Fibroblast of lung (primary cell): ENCODE data around the gene ROM1. TPM values are rescaled to one million over a fixed set of nuclear protein-coding genes. Genes with fewer than 3 reads are reported as not detected.

ENCODE experiments used
- DNase-seq, 2 donors: peaks; one replicate each; pipeline versions ENCODE4 v3.0.0 to v3.0.0-alpha.2; 2010; ENCODE audit warnings: low read depth in 2 of 2
- H2AFZ ChIP-seq: 2 replicates; pipeline ENCODE4 v1.5.1; 2012; ENCODE audit warnings: low read length, control low read depth, inconsistent platforms
- H3K27ac ChIP-seq: 2 replicates; pipeline ENCODE4 v1.5.1; 2011; ENCODE audit warnings: low read length, control low read depth; ENCODE audit not compliant: insufficient read depth
- H3K27me3 ChIP-seq: 2 replicates; pipeline ENCODE4 v1.5.1; 2011; ENCODE audit warnings: mild to moderate bottlenecking, low read length; ENCODE audit not compliant: control insufficient read depth, insufficient read depth
- H3K36me3 ChIP-seq: 2 replicates; pipeline ENCODE4 v1.5.1; 2011; ENCODE audit warnings: low read length; ENCODE audit not compliant: control insufficient read depth, insufficient read depth
- H3K4me1 ChIP-seq: 2 replicates; pipeline ENCODE4 v1.5.1; 2011; ENCODE audit warnings: low read length; ENCODE audit not compliant: control insufficient read depth, insufficient read depth; ENCODE audit errors: extremely low read depth
- H3K4me2 ChIP-seq: 2 replicates; pipeline ENCODE4 v1.5.1; 2011; ENCODE audit warnings: low read length, control low read depth; ENCODE audit not compliant: insufficient read depth; ENCODE audit errors: extremely low read depth
- H3K4me3 ChIP-seq, 4 experiments: fragments of 200-600 bp in 1 of 4; sonication (generic) in 1 of 4; replicated peaks in 1 of 4; 2 replicates each; pipeline ENCODE4 v1.5.1; 2011 to 2016; ENCODE audit warnings: low read length in 4 of 4, low read depth in 3 of 4, mild to moderate bottlenecking in 3 of 4, control low read depth in 2 of 4, inconsistent platforms in 1 of 4, mixed read lengths in 1 of 4; ENCODE audit not compliant: insufficient read depth in 1 of 4; ENCODE audit errors: control extremely low read depth in 1 of 4
- H3K79me2 ChIP-seq: 2 replicates; pipeline ENCODE4 v1.5.1; 2012; ENCODE audit warnings: mild to moderate bottlenecking, low read length, inconsistent platforms; ENCODE audit not compliant: control insufficient read depth, insufficient read depth
- H3K9ac ChIP-seq: 2 replicates; pipeline ENCODE4 v1.5.1; 2011; ENCODE audit warnings: mild to moderate bottlenecking, low read length, control low read depth; ENCODE audit not compliant: insufficient read depth
- H3K9me3 ChIP-seq: 2 replicates; pipeline ENCODE4 v1.5.1; 2012; ENCODE audit warnings: low read depth, low read length; ENCODE audit not compliant: control insufficient read depth, insufficient read depth
- H4K20me1 ChIP-seq: 2 replicates; pipeline ENCODE4 v1.5.1; 2011; ENCODE audit warnings: low read length; ENCODE audit not compliant: control insufficient read depth, insufficient read depth; ENCODE audit errors: extremely low read depth
- EZH2 ChIP-seq: IDR thresholded peaks from 2 replicates; pipeline ENCODE4 v1.5.1; 2012; ENCODE audit warnings: low read length, control low read depth, mild to moderate bottlenecking; ENCODE audit errors: missing control alignments
- polyA plus RNA-seq, 2 donors: library from polyadenylated mRNA; depleted of rRNA in 1 of 2; stranded (reverse) in 1 of 2; unstranded in 1 of 2; fragments of >200 nt; gene quantifications; 2 replicates each; pipeline ENCODE4 v1.2.1, GENCODE V29; 2011 to 2012; ENCODE audit warnings: missing spikeins in 1 of 2
- total RNA-seq: library from RNA; depleted of rRNA; stranded (reverse); fragments of >200 nt; gene quantifications from 2 replicates; pipeline ENCODE4 v1.2.1, GENCODE V29; 2014
- TF ChIP-seq, protein P1 (sequence below), 2 donors: IDR thresholded peaks in 1 of 2; conservative IDR thresholded peaks in 1 of 2; 1 replicate in 1 of 2; 2 replicates in 1 of 2; pipeline ENCODE4 v1.5.1; 2011 to 2012; ENCODE audit warnings: low read length in 2 of 2, control low read depth in 1 of 2, inconsistent platforms in 1 of 2, low read depth in 1 of 2, mild to moderate bottlenecking in 1 of 2

Gene ROM1
- total and polyA plus RNA-seq, 2 donors (not counting 1 experiment from before 2014, with no cell fraction given) = 1.7 to 9.9 TPM

DNA sequence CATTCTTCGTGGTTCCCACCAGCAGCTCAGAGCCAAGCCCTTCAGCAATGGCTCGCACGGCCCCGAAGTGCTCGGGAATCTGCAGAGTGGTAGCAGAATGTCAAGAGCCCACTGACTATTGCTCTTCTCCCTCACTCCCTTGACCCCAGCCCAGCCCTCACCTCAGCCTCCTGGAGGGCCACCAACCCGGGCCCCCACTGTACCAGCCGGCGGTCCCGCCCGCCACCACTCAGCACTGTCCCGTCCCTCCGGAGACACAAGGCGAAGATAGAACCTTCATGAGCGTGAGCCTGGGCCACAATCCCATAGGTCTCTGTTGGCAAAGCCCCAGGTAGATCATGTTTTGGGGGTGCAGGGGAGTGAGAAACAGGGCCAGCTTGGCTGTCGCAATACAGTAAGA is 7.2 kb upstream of the ROM1 start:
- no peaks in the 10 kb centered on the region for H4K20me1 ChIP-seq
- H2AFZ ChIP-seq = no peak overlapping the region
- peaks cover 4% of the 10 kb centered on the region for H3K4me1 ChIP-seq
- H3K27me3 ChIP-seq = no peaks in the 10 kb centered on the region
- no peak overlapping the region for H3K9ac ChIP-seq
- DNase-seq = no peak
- no peak for TF ChIP-seq EZH2
- TF ChIP-seq, protein P1, sequence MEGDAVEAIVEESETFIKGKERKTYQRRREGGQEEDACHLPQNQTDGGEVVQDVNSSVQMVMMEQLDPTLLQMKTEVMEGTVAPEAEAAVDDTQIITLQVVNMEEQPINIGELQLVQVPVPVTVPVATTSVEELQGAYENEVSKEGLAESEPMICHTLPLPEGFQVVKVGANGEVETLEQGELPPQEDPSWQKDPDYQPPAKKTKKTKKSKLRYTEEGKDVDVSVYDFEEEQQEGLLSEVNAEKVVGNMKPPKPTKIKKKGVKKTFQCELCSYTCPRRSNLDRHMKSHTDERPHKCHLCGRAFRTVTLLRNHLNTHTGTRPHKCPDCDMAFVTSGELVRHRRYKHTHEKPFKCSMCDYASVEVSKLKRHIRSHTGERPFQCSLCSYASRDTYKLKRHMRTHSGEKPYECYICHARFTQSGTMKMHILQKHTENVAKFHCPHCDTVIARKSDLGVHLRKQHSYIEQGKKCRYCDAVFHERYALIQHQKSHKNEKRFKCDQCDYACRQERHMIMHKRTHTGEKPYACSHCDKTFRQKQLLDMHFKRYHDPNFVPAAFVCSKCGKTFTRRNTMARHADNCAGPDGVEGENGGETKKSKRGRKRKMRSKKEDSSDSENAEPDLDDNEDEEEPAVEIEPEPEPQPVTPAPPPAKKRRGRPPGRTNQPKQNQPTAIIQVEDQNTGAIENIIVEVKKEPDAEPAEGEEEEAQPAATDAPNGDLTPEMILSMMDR (conservative IDR thresholded peaks at IDR 0.05 in 1 of 2, IDR thresholded peaks at IDR 0.05 in 1 of 2; ENCODE audit: low read depth in 1 of 2, low read length in 2 of 2) = no peak
- no peak overlapping the region for H3K4me2 ChIP-seq
- peaks cover 6% of the 10 kb centered on the region for H3K79me2 ChIP-seq
- no peak overlapping the region for H3K27ac ChIP-seq
- H3K9me3 ChIP-seq = no peaks in the 10 kb centered on the region
- H3K36me3 ChIP-seq = peaks cover 9% of the 10 kb centered on the region
- H3K4me3 ChIP-seq = no peak overlapping the region

DNA sequence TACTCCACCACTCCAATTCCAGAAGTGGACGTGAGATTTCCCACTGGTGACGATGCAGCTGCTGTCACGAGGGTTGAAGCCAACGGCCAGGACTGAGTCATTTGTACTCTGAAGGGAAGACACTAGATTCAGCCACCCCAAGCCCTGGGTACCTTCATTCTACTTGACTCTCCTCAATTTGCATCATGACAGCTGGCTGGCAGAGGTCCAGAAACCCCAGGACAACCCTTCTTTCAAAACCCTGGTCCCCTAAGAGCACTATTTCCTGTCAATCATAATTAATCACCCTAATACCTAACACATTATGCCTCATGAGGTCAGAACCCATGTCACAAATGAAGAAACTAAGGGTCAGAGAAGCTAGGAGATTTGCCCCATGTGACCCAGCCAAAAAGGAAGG is 5.3 kb upstream of the ROM1 start:
- no peak overlapping the region for H3K27ac ChIP-seq
- H3K4me2 ChIP-seq = no peak overlapping the region
- no peak for DNase-seq
- no peaks in the 10 kb centered on the region for H3K9me3 ChIP-seq
- no peaks in the 10 kb centered on the region for H4K20me1 ChIP-seq
- H3K36me3 ChIP-seq = peaks cover 9% of the 10 kb centered on the region
- no peak overlapping the region for H2AFZ ChIP-seq
- H3K79me2 ChIP-seq = no peaks in the 10 kb centered on the region
- no peaks in the 10 kb centered on the region for H3K27me3 ChIP-seq
- H3K4me1 ChIP-seq = peaks cover 6% of the 10 kb centered on the region
- H3K9ac ChIP-seq = no peak overlapping the region
- no peak for TF ChIP-seq EZH2
- TF ChIP-seq, protein P1 (conservative IDR thresholded peaks at IDR 0.05 in 1 of 2, IDR thresholded peaks at IDR 0.05 in 1 of 2; ENCODE audit: low read depth in 1 of 2, low read length in 2 of 2) = no peak
- H3K4me3 ChIP-seq = no peak overlapping the region

DNA sequence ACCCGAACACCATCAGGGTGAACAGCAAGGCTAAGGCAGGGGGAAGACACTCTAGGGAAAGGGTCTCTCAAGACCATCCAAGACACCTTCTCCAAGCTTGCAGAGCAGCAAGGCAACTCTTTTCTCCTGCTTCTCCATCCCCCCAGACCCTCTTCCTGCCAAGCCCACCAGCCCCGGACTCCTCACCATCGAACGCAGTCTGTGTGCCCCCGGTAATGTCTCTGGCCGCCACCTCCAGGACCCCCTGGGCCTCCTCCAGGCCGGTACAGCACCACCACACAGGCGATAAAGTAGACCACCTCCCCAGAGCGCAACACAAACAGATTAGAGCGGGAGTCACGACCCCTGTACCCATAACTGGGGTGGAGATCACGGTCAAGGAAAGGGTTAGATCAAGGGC is 4.3 kb upstream of the ROM1 start:
- DNase-seq = no peak
- Histone ChIP-seq H3K27ac (no peak overlapping the region), H3K9me3 (no peaks in the 10 kb centered on the region), H4K20me1 (no peaks in the 10 kb centered on the region), H3K36me3 (peaks cover 9% of the 10 kb centered on the region), H2AFZ (no peak overlapping the region), H3K27me3 (no peaks in the 10 kb centered on the region), H3K4me3 (no peak overlapping the region), H3K9ac (no peak overlapping the region), H3K4me1 (peaks cover 12% of the 10 kb centered on the region), H3K4me2 (no peak overlapping the region), H3K79me2 (no peaks in the 10 kb centered on the region)
- no peak for TF ChIP-seq EZH2
- TF ChIP-seq, protein P1 (conservative IDR thresholded peaks at IDR 0.05 in 1 of 2, IDR thresholded peaks at IDR 0.05 in 1 of 2; ENCODE audit: low read depth in 1 of 2, low read length in 2 of 2) = no peak
